Endothelial cell of umbilical vein (primary cell): ENCODE data around the gene MBTPS1. TPM values are rescaled to one million over a fixed set of nuclear protein-coding genes. Genes with fewer than 3 reads are reported as not detected.

Source experiments
- BruUV-seq: library from RNA; stranded (reverse); fragments of 400-500 nt; replicated peaks from 2 replicates; lab custom pipeline; 2021; lab: Mats Ljungman, UMichigan
- CTCF ChIA-PET: fragments of 300-600, 350-600 bp; sonication (Branson Sonifier 250); formaldehyde crosslinking; loops from one replicate; lab custom pipeline; 2021; ENCODE audit warnings: antibody characterized with exemption, inconsistent platforms; lab: Charles Lee
- POLR2A ChIA-PET: fragments of 300-600, 350-600 bp; sonication (Branson Sonifier 250); formaldehyde crosslinking; loops from one replicate; lab custom pipeline; 2021; ENCODE audit warnings: antibody characterized with exemption, inconsistent platforms; lab: Charles Lee
- DNase-seq: peaks from one replicate; pipeline ENCODE4 v3.0.0-alpha.2; 2011; ENCODE audit warnings: low read depth, low spot score
- FAIRE-seq: peaks from 2 replicates; lab custom pipeline; 2011; peaks lifted over from hg19 to GRCh38; lab: Jason Lieb, UNC
- H2AFZ ChIP-seq: 2 replicates; pipeline ENCODE4 v1.6.0; 2012; ENCODE audit warnings: low read depth, low read length, control low read depth, inconsistent platforms
- H3K27ac ChIP-seq: 2 replicates; pipeline ENCODE4 v1.5.1; 2011; ENCODE audit warnings: low read depth, mild to moderate bottlenecking, control low read depth, low read length, moderate library complexity; ENCODE audit not compliant: insufficient read depth
- H3K27me3 ChIP-seq, 2 experiments: 2 replicates each; pipeline versions ENCODE4 v1.6.0 to v1.6.1; 2011; ENCODE audit warnings: low read length in 2 of 2, mixed read lengths in 1 of 2; ENCODE audit not compliant: control insufficient read depth in 2 of 2, insufficient read depth in 2 of 2
- H3K36me3 ChIP-seq, 2 experiments: 2 replicates in 1 of 2; 3 replicates in 1 of 2; pipeline ENCODE4 v1.5.1; 2011; ENCODE audit warnings: low read length in 2 of 2, mild to moderate bottlenecking in 1 of 2, moderate library complexity in 1 of 2; ENCODE audit not compliant: control insufficient read depth in 2 of 2, insufficient read depth in 2 of 2; ENCODE audit errors: extremely low read depth in 1 of 2
- H3K4me1 ChIP-seq: 3 replicates; pipeline ENCODE4 v1.5.1; 2011; ENCODE audit warnings: mild to moderate bottlenecking, low read length; ENCODE audit not compliant: control insufficient read depth, insufficient read depth; ENCODE audit errors: extremely low read depth
- H3K4me2 ChIP-seq: 2 replicates; pipeline ENCODE4 v1.6.1; 2011; ENCODE audit warnings: low read length, control low read depth, mixed read lengths; ENCODE audit not compliant: insufficient read depth
- H3K4me3 ChIP-seq, 3 experiments: fragments of 200-600 bp in 1 of 3; sonication (generic), shearing (Covaris generic) in 1 of 3; replicated peaks in 1 of 3; 2 replicates each; pipeline ENCODE4 v1.5.1; 2011 to 2016; ENCODE audit warnings: control low read depth in 3 of 3, low read length in 3 of 3, mild to moderate bottlenecking in 2 of 3, inconsistent platforms in 1 of 3, low read depth in 1 of 3, moderate library complexity in 1 of 3; ENCODE audit not compliant: insufficient read depth in 1 of 3
- H3K79me2 ChIP-seq: 2 replicates; pipeline ENCODE4 v1.6.0; 2012; ENCODE audit warnings: low read length, inconsistent platforms; ENCODE audit not compliant: control insufficient read depth, insufficient read depth
- H3K9ac ChIP-seq: replicated peaks from 2 replicates; pipeline ENCODE3; 2011; ENCODE audit warnings: low read length, control low read depth; ENCODE audit not compliant: insufficient read depth; ENCODE audit errors: extremely low read depth
- H3K9me1 ChIP-seq: replicated peaks from 3 replicates; pipeline ENCODE4 v1.6.0; 2011; ENCODE audit warnings: mild to moderate bottlenecking, low read length; ENCODE audit not compliant: control insufficient read depth, insufficient read depth; ENCODE audit errors: extremely low read depth
- H3K9me3 ChIP-seq: replicated peaks from 2 replicates; pipeline ENCODE4 v1.5.1; 2012; ENCODE audit warnings: low read length, inconsistent platforms; ENCODE audit not compliant: control insufficient read depth, insufficient read depth
- H4K20me1 ChIP-seq: replicated peaks from 2 replicates; pipeline ENCODE3; 2011; ENCODE audit warnings: mild to moderate bottlenecking, low read length; ENCODE audit not compliant: control insufficient read depth, insufficient read depth; ENCODE audit errors: extremely low read depth
- EZH2 ChIP-seq: IDR thresholded peaks from 2 replicates; pipeline ENCODE4 v1.6.1; 2012; ENCODE audit warnings: borderline replicate concordance, low read depth, mild to moderate bottlenecking, moderate library complexity, low read length, inconsistent platforms; ENCODE audit not compliant: severe bottlenecking
- FOS ChIP-seq: IDR thresholded peaks from 2 replicates; pipeline ENCODE4 v1.6.1; 2011; ENCODE audit warnings: mild to moderate bottlenecking, low read length, moderate library complexity, borderline replicate concordance; ENCODE audit not compliant: insufficient read depth
- GATA2 ChIP-seq: IDR thresholded peaks from 2 replicates; pipeline ENCODE4 v1.7.0; 2011; ENCODE audit warnings: low read depth, mild to moderate bottlenecking, moderate library complexity, mixed read lengths, low read length; ENCODE audit not compliant: insufficient read length, insufficient read depth
- JUN ChIP-seq: IDR thresholded peaks from 2 replicates; pipeline ENCODE4 v1.6.1; 2011; ENCODE audit warnings: borderline replicate concordance, low read depth; ENCODE audit not compliant: insufficient read length, insufficient read depth
- MYC ChIP-seq: IDR thresholded peaks from one replicate; pipeline ENCODE4 v1.6.1; 2011; ENCODE audit warnings: mild to moderate bottlenecking, low read depth, low read length
- POLR2A ChIP-seq: IDR thresholded peaks from 2 replicates; pipeline ENCODE4 v1.6.1; 2012; ENCODE audit warnings: low read depth, mild to moderate bottlenecking, control low read depth, low read length
- POLR2AphosphoS5 ChIP-seq: IDR thresholded peaks from 2 replicates; pipeline ENCODE4 v1.6.1; 2012; ENCODE audit warnings: low read depth, mild to moderate bottlenecking, control low read depth, low read length, moderate library complexity; ENCODE audit not compliant: insufficient read depth
- dilution Hi-C: fragments of 300-500 bp; cut with MboI; formaldehyde crosslinking; loops from one replicate; pipeline ENCODE4 v1.15.0; 2019; ENCODE audit warnings: low sequenced_read_pairs; ENCODE audit not compliant: extremely low pct_ligation_motif_present
- intact Hi-C: fragments of 100-400 bp; cut with micrococcal nuclease; formaldehyde crosslinking; loops from one replicate; pipeline ENCODE4 v1.10.0; 2022
- polyA plus RNA-seq, 4 experiments: library from polyadenylated mRNA; depleted of rRNA in 3 of 4; stranded (reverse) in 3 of 4; unstranded in 1 of 4; fragments of >200 nt; gene quantifications; 2 replicates each; pipeline versions ENCODE4 v1.2.1 to v1.2.3, GENCODE V29; 2011 to 2012; ENCODE audit warnings: missing spikeins in 1 of 4
- total RNA-seq: library from RNA; stranded (reverse); gene quantifications from 2 replicates; pipeline ENCODE4 v1.2.3, GENCODE V29; 2021
- TF ChIP-seq, protein P1 (sequence below), 2 donors: IDR thresholded peaks; 1 replicate in 1 of 2; 2 replicates in 1 of 2; pipeline ENCODE4 v1.5.1; 2011; ENCODE audit warnings: low read length in 2 of 2, mild to moderate bottlenecking in 2 of 2, moderate library complexity in 2 of 2, control low read depth in 1 of 2, inconsistent platforms in 1 of 2, low read depth in 1 of 2; ENCODE audit not compliant: insufficient read depth in 1 of 2; ENCODE audit errors: extremely low read depth in 1 of 2
- TF ChIP-seq, protein P2 (sequence below): IDR thresholded peaks from 2 replicates; pipeline ENCODE4 v1.6.1; 2011; ENCODE audit not compliant: insufficient read depth, insufficient read length

Gene MBTPS1
- total and polyA plus RNA-seq, 2 donors (not counting 3 experiments of a cell fraction or from before 2014, with no cell fraction given): 82.3 to 99.6 TPM

GRCh38 chr16:84061236-84061819 is 55.4 kb downstream of the MBTPS1 start:
- intact Hi-C loops: loop anchor here (10.0 kb wide), 1 partner anchor 423 kb away; no protein-coding TSS in a partner anchor
- Histone ChIP-seq H4K20me1 (no peaks in the 10 kb centered on the region), H3K27ac (no peak overlapping the region), H3K4me3 (no peak overlapping the region), H3K9me1 (no peaks in the 10 kb centered on the region), H3K9ac (no peak overlapping the region), H3K79me2 (no peaks in the 10 kb centered on the region), H3K4me1 (peaks cover 7% of the 10 kb centered on the region), H3K36me3 (peaks cover 3 to 30% of the 10 kb centered on the region in 2 experiments), H3K27me3 (no peaks in the 10 kb centered on the region), H3K9me3 (no peaks in the 10 kb centered on the region), H2AFZ (no peak overlapping the region), H3K4me2 (no peak overlapping the region)
- POLR2A ChIA-PET: no interaction called here
- TF ChIP-seq POLR2A (no peak), FOS (no peak), JUN (no peak), EZH2 (no peak), POLR2AphosphoS5 (no peak), GATA2 (no peak), MYC (no peak)
- TF ChIP-seq, protein P1, sequence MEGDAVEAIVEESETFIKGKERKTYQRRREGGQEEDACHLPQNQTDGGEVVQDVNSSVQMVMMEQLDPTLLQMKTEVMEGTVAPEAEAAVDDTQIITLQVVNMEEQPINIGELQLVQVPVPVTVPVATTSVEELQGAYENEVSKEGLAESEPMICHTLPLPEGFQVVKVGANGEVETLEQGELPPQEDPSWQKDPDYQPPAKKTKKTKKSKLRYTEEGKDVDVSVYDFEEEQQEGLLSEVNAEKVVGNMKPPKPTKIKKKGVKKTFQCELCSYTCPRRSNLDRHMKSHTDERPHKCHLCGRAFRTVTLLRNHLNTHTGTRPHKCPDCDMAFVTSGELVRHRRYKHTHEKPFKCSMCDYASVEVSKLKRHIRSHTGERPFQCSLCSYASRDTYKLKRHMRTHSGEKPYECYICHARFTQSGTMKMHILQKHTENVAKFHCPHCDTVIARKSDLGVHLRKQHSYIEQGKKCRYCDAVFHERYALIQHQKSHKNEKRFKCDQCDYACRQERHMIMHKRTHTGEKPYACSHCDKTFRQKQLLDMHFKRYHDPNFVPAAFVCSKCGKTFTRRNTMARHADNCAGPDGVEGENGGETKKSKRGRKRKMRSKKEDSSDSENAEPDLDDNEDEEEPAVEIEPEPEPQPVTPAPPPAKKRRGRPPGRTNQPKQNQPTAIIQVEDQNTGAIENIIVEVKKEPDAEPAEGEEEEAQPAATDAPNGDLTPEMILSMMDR (IDR thresholded peaks at IDR 0.05; ENCODE audit: extremely low read depth in 1 of 2, insufficient read depth in 1 of 2, low read depth in 1 of 2, low read length in 2 of 2): no peak
- TF ChIP-seq, protein P2, sequence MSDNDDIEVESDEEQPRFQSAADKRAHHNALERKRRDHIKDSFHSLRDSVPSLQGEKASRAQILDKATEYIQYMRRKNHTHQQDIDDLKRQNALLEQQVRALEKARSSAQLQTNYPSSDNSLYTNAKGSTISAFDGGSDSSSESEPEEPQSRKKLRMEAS: no peak
- DNase-seq (no peak), FAIRE-seq (no peak)
- dilution Hi-C loops: no loop called here
- no TSS peak for BruUV-seq
- CTCF ChIA-PET: interaction anchor here (0.7 to 3.4 kb wide), 8 partner anchors 10 to 134 kb away, joined by 3 to 16 read pairs (median 3); partner anchors contain the start of gene TAF1C
